ENCODE results near the gene MTHFD1L.

The MTHFD1L gene

DNA sequence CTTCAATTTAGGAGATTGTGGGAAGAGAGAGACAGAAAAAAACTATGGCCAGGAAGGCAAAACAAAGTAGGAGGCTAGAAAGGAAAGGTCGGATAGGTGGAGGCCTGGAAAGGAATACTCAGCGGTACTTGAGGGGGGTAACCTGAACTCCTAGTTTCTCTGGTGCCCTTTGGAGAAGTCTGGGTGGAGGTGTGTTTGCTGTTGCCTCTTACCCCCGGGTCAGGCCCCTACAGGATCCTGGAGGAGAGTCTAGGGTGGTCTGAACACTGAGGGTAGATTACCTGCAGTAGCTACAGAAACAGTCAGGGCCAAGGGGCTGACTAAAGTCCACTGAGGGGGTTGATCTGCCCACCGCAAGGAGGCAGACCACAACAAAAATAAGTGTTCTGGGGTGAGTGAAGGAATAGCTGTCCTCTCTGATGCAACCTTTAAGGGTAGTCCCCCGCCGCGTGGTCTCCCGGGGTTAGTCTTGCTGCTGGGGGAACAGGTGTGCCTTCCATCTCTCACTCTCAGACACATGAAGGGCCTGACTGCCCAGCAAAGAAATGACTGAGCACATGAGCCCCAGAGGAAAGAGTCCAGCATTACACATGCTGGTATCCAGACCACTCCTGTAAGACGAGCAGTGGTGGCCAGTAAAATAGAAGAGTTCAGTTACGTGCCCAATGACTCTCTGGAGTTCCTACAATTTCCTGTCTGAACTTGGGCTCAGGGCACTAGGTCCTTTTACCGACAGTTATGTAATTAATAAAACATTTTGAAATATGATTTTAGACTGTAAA, 59.5 kb downstream of the MTHFD1L start:
- H3K27me3 ChIP-seq = no peaks in the 10 kb centered on the region
- no peaks in the 10 kb centered on the region for H3K9me3 ChIP-seq
- TF ChIP-seq, protein P1, sequence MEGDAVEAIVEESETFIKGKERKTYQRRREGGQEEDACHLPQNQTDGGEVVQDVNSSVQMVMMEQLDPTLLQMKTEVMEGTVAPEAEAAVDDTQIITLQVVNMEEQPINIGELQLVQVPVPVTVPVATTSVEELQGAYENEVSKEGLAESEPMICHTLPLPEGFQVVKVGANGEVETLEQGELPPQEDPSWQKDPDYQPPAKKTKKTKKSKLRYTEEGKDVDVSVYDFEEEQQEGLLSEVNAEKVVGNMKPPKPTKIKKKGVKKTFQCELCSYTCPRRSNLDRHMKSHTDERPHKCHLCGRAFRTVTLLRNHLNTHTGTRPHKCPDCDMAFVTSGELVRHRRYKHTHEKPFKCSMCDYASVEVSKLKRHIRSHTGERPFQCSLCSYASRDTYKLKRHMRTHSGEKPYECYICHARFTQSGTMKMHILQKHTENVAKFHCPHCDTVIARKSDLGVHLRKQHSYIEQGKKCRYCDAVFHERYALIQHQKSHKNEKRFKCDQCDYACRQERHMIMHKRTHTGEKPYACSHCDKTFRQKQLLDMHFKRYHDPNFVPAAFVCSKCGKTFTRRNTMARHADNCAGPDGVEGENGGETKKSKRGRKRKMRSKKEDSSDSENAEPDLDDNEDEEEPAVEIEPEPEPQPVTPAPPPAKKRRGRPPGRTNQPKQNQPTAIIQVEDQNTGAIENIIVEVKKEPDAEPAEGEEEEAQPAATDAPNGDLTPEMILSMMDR (IDR thresholded peaks at IDR 0.05; ENCODE audit: low read depth, low read length) = no peak
- H3K4me3 ChIP-seq (ENCODE audit: low read depth, low read length) = no peak overlapping the region
- DNase-seq = no peak
- no peaks in the 10 kb centered on the region for H3K4me1 ChIP-seq
- peaks cover 14% of the 10 kb centered on the region for H3K36me3 ChIP-seq

DNA sequence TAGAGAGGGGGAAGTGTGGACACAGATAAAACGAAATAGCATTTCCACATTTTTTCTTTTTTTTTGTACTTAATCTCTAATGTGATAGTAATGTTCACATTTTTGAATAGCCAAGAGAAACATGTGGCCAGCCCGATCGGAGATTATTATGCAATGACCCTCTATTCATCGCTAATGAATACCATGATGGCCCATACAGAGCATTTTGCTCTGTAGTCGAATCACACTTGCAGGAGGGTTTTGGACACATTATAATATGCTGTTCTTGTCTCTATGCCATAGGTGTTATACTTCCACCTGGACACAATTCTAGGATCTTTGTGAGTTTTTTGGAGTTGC, 60.1 kb downstream of the MTHFD1L start:
- no peaks in the 10 kb centered on the region for H3K4me1 ChIP-seq
- TF ChIP-seq, protein P1 (IDR thresholded peaks at IDR 0.05; ENCODE audit: low read depth, low read length) = no peak
- H3K9me3 ChIP-seq = no peaks in the 10 kb centered on the region
- peaks cover 12% of the 10 kb centered on the region for H3K36me3 ChIP-seq
- H3K4me3 ChIP-seq (ENCODE audit: low read depth, low read length) = no peak overlapping the region
- no peak for DNase-seq
- H3K27me3 ChIP-seq = no peaks in the 10 kb centered on the region

DNA sequence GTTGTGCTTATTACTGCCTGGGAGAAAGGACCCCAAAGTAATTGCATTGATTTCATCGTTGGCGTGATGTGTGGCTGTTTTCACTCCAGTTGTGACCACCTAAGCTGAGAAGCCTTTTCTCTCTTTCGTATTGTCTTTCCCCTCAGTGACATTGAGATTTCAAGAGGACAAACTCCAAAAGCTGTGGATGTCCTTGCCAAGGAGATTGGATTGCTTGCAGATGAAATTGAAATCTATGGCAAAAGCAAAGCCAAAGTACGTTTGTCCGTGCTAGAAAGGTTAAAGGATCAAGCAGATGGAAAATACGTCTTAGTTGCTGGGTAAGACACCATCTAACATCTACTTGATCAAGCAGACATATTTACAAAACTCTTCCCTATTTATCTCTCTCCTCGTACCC, 60.5 kb downstream of the MTHFD1L start:
- no peak for DNase-seq
- Histone ChIP-seq H3K27me3 (no peaks in the 10 kb centered on the region), H3K36me3 (peaks cover 12% of the 10 kb centered on the region), H3K4me1 (no peaks in the 10 kb centered on the region), H3K9me3 (no peaks in the 10 kb centered on the region), H3K4me3 (ENCODE audit: low read depth, low read length) (no peak overlapping the region)
- TF ChIP-seq, protein P1 (IDR thresholded peaks at IDR 0.05; ENCODE audit: low read depth, low read length) = no peak

DNA sequence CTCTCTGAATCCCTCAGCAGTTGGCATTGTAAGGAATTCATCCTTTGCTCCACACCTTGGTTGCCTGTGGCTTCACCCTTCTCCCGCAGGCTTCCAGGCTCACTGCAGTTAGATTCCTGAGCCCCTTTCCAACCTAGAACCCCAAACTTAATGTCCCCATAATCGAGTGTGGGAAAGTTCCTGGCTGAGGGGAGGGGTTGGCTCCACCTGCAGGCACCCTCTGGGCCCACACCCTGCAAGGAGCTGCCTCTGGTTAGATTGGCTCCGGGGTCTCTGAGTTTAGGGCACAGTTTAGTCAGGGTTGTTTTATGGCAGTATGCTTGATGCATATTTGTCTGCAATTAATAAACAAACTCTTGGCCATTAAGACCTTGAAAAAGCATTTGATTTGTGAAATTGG, 63.4 kb downstream of the MTHFD1L start:
- TF ChIP-seq, protein P1 (IDR thresholded peaks at IDR 0.05; ENCODE audit: low read depth, low read length) = peak; percentile 50
- H3K27me3 ChIP-seq = no peaks in the 10 kb centered on the region
- DNase-seq = no peak
- no peak overlapping the region for H3K4me3 ChIP-seq (ENCODE audit: low read depth, low read length)
- H3K36me3 ChIP-seq = peaks cover 6% of the 10 kb centered on the region
- no peaks in the 10 kb centered on the region for H3K9me3 ChIP-seq
- H3K4me1 ChIP-seq = no peaks in the 10 kb centered on the region

DNA sequence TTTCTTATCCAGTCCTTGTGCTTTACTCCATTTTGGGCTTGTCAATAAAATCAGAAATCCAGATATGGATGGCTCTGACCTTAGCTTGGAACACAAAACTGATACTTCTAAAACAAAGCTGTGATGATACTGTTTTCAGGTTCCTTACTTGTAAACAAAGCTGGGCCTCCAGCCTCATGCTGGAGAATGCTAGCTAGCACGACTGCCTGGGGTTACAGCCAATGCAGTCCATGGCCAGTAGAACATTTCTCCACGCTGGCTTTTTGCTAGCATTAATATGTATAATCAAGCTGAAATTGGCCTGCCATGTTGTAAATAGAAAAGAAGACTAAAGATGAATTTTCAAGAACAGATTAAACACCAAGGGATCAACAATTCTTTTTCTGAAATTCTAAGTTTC, 63.9 kb downstream of the MTHFD1L start:
- Histone ChIP-seq H3K27me3 (no peaks in the 10 kb centered on the region), H3K4me3 (ENCODE audit: low read depth, low read length) (no peak overlapping the region), H3K36me3 (peaks cover 9% of the 10 kb centered on the region), H3K4me1 (no peaks in the 10 kb centered on the region), H3K9me3 (no peaks in the 10 kb centered on the region)
- TF ChIP-seq, protein P1 (IDR thresholded peaks at IDR 0.05; ENCODE audit: low read depth, low read length) = no peak
- no peak for DNase-seq

DNA sequence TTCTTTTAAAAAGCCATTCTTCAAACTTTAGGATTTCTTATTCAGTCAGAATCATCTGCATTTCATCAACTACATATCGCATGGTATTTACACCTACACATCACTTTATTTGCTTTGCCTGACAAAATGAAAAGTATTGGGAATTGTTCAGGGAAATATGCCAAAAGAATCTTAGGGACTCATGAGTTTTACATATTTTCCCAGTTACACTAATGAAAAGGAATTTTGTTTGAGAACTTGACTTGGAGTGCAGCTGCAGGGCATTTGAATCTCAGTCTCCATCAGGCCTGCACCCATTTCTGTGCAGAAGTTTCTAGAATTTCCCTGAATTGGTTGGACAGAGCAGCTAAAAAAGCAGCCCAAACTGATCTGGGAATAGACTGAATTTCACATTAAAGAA, 65.3 kb downstream of the MTHFD1L start:
- TF ChIP-seq, protein P1 (IDR thresholded peaks at IDR 0.05; ENCODE audit: low read depth, low read length) = no peak
- DNase-seq = no peak
- Histone ChIP-seq H3K9me3 (no peaks in the 10 kb centered on the region), H3K4me1 (no peaks in the 10 kb centered on the region), H3K4me3 (ENCODE audit: low read depth, low read length) (no peak overlapping the region), H3K36me3 (peaks cover 14% of the 10 kb centered on the region), H3K27me3 (no peaks in the 10 kb centered on the region)
